ENCODE measurements around the gene UBXN11.

The UBXN11 gene

DNA sequence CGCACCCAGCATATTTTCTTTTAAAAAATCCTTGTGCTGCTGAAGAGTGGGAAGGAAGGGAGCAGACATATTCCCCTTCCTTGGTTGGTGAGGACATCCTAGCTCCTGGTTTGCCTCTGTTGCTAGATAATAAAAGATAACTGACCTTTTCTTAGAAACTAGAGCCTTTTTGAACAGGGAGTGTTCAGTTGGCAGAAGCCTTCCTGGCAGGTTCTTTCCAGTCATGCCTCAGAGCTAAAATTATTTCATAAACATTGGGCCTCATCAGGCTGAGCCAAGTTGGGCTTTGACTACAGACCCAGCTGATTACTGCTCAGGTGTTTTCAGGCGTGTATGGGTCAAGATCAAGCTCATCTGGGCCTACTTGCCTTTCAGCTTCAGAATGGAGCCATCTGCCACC, 49.2 kb downstream of the UBXN11 start:
- 100% methylated on average over 1 to 2 of the region's 2 CpGs for WGBS, 2 experiments (ENCODE audit: insufficient coverage in 2 of 2)
- no peak overlapping the region for H3K4me3 ChIP-seq (ENCODE audit: extremely low read depth, insufficient read depth, low read length, poor library complexity, severe bottlenecking)
- H3K4me1 ChIP-seq (ENCODE audit: control insufficient read depth, insufficient read depth, low read length, poor library complexity, severe bottlenecking): no peaks in the 10 kb centered on the region
- no peak overlapping the region for H3K27ac ChIP-seq (ENCODE audit: low read depth, low read length, severe bottlenecking)
- H3K9me3 ChIP-seq (ENCODE audit: control insufficient read depth, low read length): no peaks in the 10 kb centered on the region
- peaks cover 66% of the 10 kb centered on the region for H3K36me3 ChIP-seq (ENCODE audit: control insufficient read depth, insufficient read depth, low read length)

DNA sequence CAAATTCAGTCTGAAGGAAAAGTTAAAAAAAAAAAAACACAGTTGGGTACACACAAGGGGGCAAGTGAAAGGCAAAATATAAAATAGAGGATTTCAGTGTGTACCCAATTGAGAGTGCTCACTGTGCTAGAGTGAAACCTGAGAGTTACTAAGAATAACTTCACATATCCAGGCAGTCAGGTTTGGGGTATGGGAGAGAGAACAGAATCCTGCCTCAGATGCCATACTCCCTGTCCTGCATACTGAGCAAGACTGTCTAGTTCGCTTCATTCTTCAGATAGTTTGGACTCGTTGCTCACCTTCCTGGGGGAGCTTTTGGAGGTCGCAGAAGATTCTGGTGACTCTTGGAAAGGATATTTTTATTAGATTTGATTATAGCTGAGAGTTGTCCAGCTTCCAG, 52.0 kb downstream of the UBXN11 start:
- Histone ChIP-seq H3K9me3 (ENCODE audit: control insufficient read depth, low read length) (peaks cover 5% of the 10 kb centered on the region), H3K4me3 (ENCODE audit: extremely low read depth, insufficient read depth, low read length, poor library complexity, severe bottlenecking) (no peak overlapping the region), H3K4me1 (ENCODE audit: control insufficient read depth, insufficient read depth, low read length, poor library complexity, severe bottlenecking) (no peaks in the 10 kb centered on the region), H3K36me3 (ENCODE audit: control insufficient read depth, insufficient read depth, low read length) (peaks cover 66% of the 10 kb centered on the region), H3K27ac (ENCODE audit: low read depth, low read length, severe bottlenecking) (no peak overlapping the region)
- 83% methylated on average over 1 of the region's 3 CpGs; no CpG with 5 or more reads in 1 of the 2 experiments for WGBS, 2 experiments (ENCODE audit: insufficient coverage in 2 of 2)

DNA sequence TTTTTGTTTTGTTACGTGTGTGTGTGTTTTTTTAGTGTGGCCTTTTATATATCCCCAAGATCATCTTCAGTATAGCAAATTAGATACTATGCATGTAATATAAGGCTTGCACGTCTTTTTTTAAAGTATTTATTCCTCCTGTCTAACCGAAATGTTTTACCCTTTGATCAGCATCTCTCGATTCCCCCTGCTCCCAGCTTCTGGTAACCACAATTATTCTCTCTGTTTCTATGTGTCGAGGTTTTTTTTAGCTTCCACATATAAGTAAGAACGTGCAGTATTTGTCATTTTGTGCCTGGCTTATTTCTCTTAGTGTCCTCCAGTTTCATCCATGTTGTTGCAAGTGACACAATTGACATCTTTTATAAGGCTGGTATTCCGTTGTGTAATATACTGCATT, 53.7 kb downstream of the UBXN11 start:
- peaks cover 62% of the 10 kb centered on the region for H3K36me3 ChIP-seq (ENCODE audit: control insufficient read depth, insufficient read depth, low read length)

DNA sequence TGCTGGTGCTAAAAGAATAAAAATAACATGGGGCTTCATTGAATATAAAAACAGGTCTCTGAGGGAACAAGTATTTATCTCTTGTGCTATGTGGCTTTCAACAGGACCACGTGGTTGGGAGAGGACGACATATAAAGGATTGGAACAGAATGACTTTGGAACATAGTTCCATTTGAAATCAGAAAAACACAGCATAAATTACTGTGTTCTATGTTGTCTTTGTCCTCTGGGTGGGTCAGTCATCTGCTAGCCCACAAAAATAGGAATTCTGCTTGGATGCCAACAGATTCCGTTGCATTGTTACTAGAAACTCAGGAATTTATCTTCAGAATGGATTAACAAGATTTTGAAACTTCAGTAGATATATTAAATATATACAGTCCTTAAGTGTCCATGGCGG, 66.5 kb downstream of the UBXN11 start:
- Histone ChIP-seq H3K9me3 (ENCODE audit: control insufficient read depth, low read length) (no peaks in the 10 kb centered on the region), H3K27ac (ENCODE audit: low read depth, low read length, severe bottlenecking) (no peak overlapping the region), H3K36me3 (ENCODE audit: control insufficient read depth, insufficient read depth, low read length) (peaks cover 36% of the 10 kb centered on the region), H3K4me3 (ENCODE audit: extremely low read depth, insufficient read depth, low read length, poor library complexity, severe bottlenecking) (no peak overlapping the region), H3K4me1 (ENCODE audit: control insufficient read depth, insufficient read depth, low read length, poor library complexity, severe bottlenecking) (no peaks in the 10 kb centered on the region)
- no CpG with 5 or more reads among the region's 4 CpGs for WGBS, 2 experiments (ENCODE audit: insufficient coverage in 2 of 2)

More for the DNA sequence above, 53.7 kb downstream of the UBXN11 start:
- H3K4me3 ChIP-seq (ENCODE audit: extremely low read depth, insufficient read depth, low read length, poor library complexity, severe bottlenecking): no peak overlapping the region
- H3K9me3 ChIP-seq (ENCODE audit: control insufficient read depth, low read length): peaks cover 5% of the 10 kb centered on the region
- H3K27ac ChIP-seq (ENCODE audit: low read depth, low read length, severe bottlenecking): no peak overlapping the region
- no peaks in the 10 kb centered on the region for H3K4me1 ChIP-seq (ENCODE audit: control insufficient read depth, insufficient read depth, low read length, poor library complexity, severe bottlenecking)
- 92 to 98% methylated on average over 4 of the region's 7 CpGs for WGBS, 2 experiments (ENCODE audit: insufficient coverage in 2 of 2)

DNA sequence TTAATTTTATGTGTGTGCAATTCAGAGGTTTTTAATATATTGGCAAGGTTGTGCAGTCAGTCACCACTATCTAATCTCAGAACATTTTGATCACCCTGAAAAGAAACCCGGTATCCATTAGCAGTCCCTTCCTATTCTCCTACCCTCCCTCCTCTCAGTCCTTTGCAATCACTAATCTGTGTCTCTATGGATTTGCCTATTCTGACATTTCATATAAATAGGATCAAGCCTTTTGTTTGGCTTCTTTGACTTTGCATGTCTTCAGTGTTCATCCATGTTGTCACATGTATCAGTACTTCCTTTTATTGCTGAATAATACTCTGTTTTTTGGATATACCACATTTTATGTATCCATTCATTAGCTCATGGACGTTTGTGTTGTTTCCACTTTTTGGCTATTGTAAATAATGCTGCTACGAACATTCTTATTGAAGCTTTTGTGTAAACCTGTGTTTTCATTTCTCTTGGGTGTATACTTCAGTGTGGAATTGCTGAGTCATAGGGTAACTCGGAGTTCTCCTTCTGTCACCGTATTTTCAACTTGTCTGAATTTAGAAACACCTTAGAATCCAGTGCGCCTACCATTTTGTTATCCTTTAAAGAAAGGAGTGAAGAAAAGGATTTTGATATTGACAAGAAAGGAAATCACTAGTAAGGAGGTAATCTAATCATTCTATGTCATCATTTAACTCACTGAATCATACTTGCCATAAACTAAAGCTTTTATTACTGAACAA, 69.0 kb downstream of the UBXN11 start:
- H3K27ac ChIP-seq (ENCODE audit: low read depth, low read length, severe bottlenecking): no peak overlapping the region
- H3K36me3 ChIP-seq (ENCODE audit: control insufficient read depth, insufficient read depth, low read length): peaks cover 24% of the 10 kb centered on the region
- no peaks in the 10 kb centered on the region for H3K9me3 ChIP-seq (ENCODE audit: control insufficient read depth, low read length)
- WGBS, 2 experiments (ENCODE audit: insufficient coverage in 2 of 2): 88 to 100% methylated on average over 1 of the region's 6 CpGs
- H3K4me1 ChIP-seq (ENCODE audit: control insufficient read depth, insufficient read depth, low read length, poor library complexity, severe bottlenecking): no peaks in the 10 kb centered on the region
- H3K4me3 ChIP-seq (ENCODE audit: extremely low read depth, insufficient read depth, low read length, poor library complexity, severe bottlenecking): no peak overlapping the region

DNA sequence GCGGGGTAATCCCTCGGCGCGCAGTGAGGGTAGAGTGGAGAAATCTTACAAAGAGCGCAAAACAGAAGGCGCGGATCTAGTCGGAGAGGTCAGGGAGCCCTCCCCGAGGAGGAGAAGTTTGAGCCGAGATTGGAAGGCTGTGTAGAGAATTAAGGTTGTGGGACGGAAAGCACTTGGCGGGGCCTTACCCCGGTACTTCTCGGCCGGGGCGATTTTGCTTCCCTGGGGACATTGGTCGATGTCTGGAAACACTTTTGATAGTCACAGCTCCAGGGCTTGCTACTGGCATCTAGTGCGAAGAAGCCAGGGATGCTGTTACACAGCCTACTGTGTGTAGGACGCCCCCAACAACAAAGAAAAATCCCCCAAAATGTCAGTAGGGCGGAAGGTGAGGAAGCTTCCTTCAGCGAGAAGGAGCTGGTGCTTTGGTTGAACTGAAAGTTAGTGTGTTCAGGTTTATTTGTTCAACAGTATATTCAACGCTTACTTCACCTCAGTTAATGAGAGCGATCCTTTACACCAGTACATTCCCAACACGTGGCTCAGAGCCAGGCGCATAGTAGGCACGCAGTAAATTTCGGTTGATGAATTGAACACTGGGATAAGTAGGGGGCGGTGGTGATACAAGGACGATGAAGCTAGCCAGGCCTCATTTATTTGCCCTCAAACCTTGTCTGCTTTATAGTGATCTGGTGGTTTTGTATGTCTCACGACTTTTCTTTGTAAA, 71.6 kb downstream of the UBXN11 start:
- peak overlapping the region; percentile 62 for H3K27ac ChIP-seq (ENCODE audit: low read depth, low read length, severe bottlenecking)
- H3K4me1 ChIP-seq (ENCODE audit: control insufficient read depth, insufficient read depth, low read length, poor library complexity, severe bottlenecking): no peaks in the 10 kb centered on the region
- H3K9me3 ChIP-seq (ENCODE audit: control insufficient read depth, low read length): no peaks in the 10 kb centered on the region
- H3K36me3 ChIP-seq (ENCODE audit: control insufficient read depth, insufficient read depth, low read length): peaks cover 8% of the 10 kb centered on the region
- H3K4me3 ChIP-seq (ENCODE audit: extremely low read depth, insufficient read depth, low read length, poor library complexity, severe bottlenecking): peak overlapping the region; percentile 75
- WGBS, 2 experiments (ENCODE audit: insufficient coverage in 2 of 2): 1 to 2% methylated on average over 20 to 21 of the region's 30 CpGs

DNA sequence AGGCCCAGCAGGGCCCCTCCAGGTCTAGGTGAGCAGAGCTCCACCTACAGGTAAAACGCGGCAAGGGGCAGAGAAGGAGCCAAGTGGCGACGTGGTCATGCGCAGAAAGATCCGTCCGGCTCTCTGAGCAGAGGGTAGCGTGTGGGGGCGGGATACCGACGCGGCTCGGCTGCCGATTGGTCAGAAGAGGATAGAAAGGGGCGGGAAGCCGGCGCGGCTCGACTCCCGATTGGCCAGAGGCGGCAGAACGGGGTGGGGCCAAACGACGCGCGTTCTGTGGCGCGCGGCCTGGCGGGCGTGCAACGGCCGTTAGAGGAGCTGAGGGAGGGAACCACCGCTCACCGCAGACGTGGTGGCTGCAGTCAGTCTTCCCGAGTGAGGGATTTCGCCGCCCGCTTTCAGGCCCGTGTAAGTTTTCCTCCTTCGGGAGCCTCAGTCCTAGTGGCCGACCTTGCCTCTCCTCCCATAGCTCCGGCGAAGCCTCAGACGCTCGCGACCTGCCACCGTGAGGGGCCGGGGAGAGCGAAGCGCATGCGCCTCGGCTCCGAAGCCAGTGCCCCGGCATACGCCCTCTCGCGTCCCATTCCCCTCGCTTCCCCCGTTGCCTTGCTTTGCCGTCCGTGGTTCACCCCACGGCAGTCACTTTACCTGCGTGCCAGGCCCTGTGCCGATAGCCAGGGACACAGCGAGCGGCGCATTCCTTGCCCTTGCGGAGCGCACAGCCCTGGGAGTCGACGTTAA, 72.4 kb downstream of the UBXN11 start, which contains the start of gene CEP85:
Gene CEP85 (plus strand): TSS at position 298 of the 741 bp plus-strand sequence. CDS start 5,584 bp downstream, outside the sequence.
- H3K36me3 ChIP-seq (ENCODE audit: control insufficient read depth, insufficient read depth, low read length): peaks cover 3% of the 10 kb centered on the region
- H3K4me3 ChIP-seq (ENCODE audit: extremely low read depth, insufficient read depth, low read length, poor library complexity, severe bottlenecking): peak within 1 kb of the TSS; percentile 75
- 0 to 1% methylated on average over 58 to 72 of the region's 73 CpGs for WGBS, 2 experiments (ENCODE audit: insufficient coverage in 2 of 2)
- peak within 1 kb of the TSS; percentile 62 for H3K27ac ChIP-seq (ENCODE audit: low read depth, low read length, severe bottlenecking)
- no peaks in the 10 kb centered on the region for H3K4me1 ChIP-seq (ENCODE audit: control insufficient read depth, insufficient read depth, low read length, poor library complexity, severe bottlenecking)
- H3K9me3 ChIP-seq (ENCODE audit: control insufficient read depth, low read length): no peaks in the 10 kb centered on the region

Measured in mesodermal cell (in vitro differentiated cells).